ENCODE results near the gene DHCR24.
"Not testable (repeated sequence)": the region's sequence is repeated elsewhere in the genome, so short reads cannot be mapped to it uniquely, and the experiment has no call there.

The DHCR24 gene, protein sequence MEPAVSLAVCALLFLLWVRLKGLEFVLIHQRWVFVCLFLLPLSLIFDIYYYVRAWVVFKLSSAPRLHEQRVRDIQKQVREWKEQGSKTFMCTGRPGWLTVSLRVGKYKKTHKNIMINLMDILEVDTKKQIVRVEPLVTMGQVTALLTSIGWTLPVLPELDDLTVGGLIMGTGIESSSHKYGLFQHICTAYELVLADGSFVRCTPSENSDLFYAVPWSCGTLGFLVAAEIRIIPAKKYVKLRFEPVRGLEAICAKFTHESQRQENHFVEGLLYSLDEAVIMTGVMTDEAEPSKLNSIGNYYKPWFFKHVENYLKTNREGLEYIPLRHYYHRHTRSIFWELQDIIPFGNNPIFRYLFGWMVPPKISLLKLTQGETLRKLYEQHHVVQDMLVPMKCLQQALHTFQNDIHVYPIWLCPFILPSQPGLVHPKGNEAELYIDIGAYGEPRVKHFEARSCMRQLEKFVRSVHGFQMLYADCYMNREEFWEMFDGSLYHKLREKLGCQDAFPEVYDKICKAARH
- total RNA-seq = 102 to 538 (median 282) reads per million in 17 experiments

DNA sequence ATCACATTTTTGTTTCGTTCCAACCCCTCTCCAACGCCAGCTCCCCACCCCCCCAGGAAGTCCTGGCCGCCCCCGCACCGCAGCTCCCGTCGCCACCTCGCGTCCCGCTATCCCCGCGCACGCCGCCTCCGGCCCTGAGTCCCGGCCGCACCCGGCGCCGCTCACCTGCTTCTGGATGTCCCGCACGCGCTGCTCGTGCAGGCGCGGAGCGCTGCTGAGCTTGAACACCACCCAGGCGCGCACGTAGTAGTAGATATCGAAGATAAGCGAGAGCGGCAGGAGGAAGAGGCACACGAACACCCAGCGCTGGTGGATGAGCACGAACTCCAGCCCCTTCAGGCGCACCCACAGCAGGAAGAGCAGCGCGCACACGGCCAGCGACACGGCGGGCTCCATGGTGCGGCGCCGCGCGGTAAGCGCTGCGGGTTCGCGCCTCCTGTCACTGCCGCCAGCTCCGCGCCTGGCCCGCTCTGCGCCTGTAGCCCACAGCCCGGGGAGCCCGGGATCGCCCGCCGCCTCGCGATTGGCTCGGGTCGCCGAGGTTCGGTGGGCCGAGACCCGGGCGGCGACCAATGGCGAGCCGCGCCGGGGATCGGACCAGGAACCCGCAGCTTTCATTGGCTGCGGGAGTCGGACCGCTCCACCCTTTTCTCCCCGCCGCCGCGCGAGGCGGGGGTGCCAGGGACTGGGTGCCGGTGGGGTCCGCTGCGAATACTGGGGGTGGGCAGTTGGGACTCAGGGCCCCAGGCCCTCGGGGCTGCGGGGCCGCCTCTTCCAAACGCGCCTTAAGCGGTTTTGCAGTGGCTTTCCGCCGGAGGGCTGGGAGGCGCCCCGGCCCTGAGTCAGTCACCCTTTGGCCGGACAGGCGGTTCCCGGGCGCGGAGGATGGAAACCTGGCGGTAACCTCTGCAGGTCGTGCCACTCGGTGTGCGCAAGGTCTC is at the start of gene DHCR24:
Gene DHCR24, minus strand, starts transcription at position 472 of the 941 bp plus-strand sequence. Its CDS starts 76 bp downstream, at position 396.
- peak; percentile 88 to 96 (median 93) for DNase-seq

DNA sequence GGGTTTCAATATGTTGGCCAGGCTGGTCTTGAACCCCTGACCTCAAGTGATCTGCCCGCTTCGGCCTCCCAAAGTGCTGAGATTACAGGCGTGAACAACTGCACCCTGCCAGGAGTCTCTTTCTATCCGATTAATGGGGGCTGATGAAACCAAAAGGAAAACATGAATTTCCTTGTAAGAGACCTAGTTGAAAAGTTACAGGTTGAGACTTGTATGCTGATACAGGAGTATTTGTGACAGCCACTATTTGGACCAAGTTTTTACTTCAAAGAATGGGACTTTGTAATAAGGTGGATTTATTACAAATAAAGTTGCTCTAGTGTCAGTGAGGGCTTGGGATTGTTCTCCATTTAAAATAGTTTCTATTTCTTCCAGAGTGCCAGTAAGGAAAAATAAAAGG is 49.8 kb upstream of the DHCR24 start:
- no peak for DNase-seq

DNA sequence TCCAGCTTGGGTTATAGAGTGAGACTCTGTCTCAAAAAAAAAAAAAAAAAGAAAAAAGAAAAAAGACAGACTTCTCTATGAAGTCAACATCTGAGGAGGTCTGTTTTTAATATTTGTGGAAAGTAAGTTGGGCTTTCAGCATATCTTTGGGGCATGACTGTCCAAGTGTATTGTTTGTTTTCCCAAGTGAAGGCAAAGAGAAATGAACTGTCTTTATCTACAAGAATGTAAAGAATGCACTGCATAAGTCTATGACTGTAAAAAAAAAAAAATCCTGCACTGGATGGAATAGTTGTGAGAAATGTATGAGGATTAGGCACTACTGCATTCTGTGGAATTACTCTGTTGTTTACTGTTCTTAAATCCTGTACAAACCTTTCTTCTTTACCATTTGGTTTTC is 47.9 kb upstream of the DHCR24 start:
- no peak for DNase-seq

DNA sequence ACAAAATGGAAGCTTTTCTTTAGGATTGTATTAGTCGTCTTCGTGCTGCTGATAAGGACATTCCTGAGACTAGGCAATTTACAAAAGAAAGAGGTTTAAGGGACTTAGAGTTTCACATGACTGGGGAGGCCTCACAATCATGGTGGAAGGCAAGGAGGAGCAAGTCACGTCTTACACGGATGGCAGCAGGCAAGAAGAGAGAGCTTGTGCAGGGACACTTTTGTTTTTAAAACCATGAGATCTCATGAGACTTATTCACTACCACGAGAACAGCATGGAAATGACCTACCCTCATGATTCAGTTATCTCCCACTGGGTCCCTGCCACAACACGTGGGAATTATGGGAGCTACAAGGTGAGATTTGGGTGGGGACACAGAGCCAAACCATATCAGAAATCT is 47.1 kb upstream of the DHCR24 start:
- DNase-seq = not testable (repeated sequence)

DNA sequence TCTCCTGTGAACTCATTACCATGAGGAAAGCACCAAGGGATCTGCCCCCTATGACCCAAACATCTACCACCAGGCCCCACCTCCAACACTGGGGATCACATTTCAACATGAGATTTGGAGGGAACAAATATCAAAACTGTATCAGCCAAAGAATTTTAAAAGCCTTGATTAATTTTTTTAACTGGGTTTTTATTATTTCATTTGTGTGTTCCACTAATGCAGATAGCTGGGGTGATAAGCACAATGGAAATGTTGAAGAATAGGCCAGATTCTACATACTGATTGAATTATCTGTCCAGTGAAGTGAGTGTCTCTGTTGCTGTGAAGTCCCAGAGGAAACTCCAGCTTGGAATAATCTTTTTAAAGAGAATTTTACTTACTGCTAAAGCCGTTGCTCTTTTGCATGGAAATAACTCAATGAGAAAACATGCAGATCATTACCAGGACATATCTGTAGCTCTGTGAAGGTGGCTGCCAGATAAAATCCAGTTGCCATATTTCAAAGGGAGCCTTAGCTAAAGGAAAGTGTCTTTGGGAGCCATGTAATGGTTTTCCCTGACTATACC is 44.4 kb upstream of the DHCR24 start:
- DNase-seq = no peak

DNA sequence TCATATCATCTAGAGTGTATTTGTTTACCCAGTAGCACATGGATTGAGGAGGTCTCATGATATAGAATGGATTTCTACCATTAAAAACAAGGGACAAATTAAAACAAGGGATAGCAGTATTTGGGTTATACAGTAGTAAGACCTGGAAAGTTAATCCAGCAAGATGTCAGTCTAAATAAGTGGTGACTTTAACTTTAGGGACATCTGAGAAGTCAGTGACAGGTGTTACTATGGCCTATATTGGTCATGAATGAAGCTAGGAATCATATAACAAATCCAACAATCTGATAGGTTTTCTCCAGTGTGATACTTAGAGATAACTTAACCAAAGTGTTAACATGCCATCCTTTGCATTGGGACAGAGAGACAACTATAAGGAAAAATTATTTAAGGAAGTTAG is 42.7 kb upstream of the DHCR24 start:
- DNase-seq = no peak

DNA sequence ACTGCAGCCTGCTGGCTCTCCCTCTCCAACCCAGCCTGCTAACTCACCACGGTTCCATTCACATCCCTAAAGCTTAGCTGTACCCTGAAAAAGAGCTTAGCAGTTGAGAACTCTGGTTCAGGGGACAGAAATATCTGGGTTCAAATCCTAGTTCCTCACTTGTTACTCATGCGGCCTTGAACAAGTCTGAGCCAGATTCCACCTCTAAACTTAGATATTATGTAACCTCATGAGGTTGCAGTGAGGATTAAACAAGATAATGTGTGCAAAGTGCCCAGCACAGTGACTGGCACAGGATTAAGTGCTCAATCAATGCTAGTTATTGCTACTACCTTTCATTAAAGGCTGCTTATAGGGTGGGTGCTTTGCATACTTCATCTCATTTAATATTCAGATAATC is 41.3 kb upstream of the DHCR24 start:
- DNase-seq = no peak

DNA sequence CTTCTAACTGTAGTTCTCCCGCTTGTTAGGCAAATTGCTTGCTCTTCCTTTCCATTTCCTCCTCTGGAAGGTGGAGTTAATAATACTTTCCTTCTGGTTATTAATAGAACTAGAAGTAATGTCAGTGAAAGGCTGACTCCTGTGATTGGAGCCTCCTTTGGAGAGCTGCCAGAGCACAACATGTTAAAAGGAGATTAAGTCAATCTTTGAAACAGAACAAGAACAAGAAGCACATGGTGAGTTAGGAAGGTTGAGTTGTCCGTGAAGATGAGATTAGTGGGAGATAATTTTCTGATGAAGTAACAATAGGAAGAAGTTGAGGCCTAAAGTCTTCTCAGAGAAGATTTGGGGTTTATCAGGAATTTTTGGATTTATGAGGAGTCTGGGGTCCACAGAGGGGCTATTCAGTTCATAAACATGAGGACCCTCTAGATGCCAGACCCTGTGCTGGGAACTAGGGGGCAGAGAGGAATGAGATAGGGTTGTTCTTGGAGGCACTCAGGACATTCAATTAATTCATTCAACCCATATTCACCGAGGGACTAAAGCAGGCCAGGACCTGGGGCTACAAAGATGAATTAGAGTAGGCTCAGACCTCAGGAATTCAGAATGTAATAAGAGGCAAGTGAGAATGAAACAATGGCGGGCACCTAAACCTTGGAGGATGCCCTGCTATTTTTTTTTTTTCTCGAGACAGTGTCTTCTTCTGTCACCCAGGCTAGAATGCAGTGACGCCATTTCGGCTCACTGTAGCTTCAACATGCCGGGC is 40.7 kb upstream of the DHCR24 start:
- no peak for DNase-seq

DNA sequence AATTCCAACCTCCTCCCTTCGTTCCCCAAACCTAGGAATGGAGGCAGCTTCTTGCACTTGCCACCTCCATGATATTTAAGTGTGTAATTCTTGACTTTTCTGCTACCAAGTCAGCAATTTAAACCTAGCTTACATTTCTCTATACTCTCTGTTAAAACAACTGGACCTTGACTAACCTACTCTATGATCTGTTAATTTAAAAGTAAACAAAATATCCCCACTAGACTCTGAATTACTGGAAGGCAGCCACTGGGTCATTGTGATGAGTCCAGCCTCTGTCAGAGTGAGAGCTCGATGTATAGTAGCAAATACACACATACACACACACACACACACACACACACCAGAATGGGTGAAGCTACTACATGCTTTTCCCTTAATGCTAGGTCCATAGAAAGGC is 40.0 kb upstream of the DHCR24 start:
- DNase-seq = no peak

DNA sequence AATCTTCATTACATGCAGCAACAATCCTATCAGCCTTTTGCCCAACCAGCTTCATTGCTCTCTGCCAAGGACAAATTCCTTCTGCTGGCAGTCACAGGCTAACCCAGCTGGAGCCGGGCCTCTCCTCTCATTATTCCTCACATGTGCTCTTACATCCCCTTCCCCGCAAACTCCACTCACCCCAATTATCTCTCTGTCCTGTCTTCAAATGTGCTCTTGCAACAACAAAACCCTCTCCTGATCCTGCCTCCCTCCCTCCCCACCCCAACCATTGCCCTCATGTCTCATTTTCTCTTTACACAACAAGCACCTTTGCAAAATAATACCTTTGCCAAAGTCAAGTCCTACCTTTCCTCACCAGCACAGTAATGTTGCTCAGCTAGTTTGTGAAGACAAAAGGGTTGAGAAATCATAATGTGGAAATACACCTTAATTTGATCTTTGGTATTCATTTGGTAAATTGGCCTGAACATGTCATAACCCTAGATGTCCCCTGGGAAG is 36.0 kb upstream of the DHCR24 start:
- no peak for DNase-seq

DNA sequence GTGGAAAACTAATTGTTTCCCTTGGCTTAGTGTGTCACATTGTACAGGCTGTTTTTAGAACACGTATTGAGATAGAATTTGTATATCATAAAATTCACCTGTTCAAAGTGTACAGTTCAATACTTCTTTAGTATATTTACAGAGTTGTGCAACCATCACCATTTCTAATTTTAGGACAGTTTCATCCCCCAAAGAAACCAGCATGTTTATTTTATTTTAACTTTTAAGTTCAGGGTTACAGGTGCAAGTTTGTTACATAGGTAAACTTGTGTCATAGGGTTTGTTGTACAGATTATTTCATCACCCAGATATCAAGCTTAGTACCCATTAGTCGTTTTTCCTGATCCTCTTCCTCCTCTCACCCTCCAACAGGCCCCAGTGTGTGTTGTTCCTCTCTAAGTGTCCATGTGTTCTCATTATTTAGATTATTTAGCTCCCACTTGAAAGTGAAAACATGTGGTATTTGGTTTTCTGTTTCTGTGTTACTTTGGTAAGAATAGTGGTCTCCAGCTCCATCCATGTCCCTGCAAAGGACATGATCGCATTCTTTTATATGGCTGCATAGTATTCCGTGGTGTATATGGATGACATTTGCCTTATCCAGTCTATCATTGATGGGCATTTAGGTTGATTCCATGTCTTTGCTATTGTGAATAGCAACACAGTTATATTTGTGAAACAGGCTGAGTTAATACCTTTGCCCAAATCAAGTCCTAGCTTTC is 35.2 kb upstream of the DHCR24 start:
- DNase-seq = no peak

DNA sequence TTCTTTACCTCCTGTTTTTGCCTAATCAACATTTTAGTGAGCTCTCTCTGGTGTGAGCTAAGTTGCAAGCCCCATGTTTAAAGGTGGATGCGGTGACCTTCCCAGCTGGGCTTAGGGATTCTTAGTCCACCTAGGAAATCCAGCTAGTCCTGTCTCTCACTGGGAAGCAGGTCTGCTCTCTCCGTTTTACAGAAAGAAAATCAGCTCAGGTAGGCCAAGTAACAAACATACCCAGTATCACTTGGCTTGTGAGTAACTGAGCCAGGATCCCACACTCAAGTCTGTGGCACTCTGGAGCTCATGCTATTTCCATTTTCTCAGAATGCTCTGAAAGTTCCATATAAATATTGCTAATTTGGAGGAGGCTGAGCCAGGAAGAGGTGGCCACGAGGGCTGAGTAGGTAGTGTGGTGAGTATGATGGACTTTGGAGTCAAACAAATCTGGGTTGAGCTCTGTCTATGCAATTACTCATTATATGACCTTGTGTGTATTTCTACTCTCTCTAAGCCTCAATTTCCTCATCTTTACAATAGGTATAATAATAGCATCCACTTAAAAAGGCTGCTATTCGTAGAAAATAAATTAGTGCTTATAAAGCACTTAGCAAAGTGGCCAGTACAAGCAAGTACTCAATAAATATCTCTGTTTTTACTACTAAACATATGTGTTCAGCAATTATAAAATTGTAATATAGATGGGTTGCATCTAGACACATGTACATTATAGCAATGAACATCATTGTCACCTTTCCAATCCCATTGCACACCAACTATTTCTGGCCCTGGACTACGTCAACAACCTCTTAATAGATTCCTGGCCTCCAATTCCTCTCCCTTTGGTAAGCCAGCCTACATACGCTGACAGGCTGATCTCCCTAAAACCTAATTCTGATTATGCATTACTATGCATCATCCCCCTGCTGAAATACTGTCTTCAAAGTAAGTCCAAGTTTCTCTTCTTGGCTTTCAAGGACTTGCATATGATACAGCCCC is 32.7 kb upstream of the DHCR24 start:
- no peak for DNase-seq

DNA sequence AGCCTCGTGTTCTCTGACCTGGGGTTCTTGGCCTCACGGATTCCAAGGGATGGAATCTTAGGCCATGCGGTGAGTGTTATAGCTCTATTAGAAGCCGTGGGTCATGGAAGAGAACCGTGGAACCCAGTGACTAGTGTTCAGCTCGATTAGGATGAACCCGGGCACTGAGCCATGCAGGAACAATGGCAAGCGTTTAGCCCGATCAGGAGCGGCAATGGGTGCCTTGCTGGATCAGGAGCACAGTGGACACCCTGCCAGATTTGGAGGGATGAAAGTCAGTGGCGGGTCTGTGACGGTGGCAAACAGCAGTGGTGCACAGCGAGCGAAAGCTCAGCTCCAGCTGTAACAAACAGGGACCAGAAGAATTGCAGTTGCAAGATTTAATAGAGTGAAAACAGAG is 24.1 kb upstream of the DHCR24 start:
- DNase-seq = not testable (repeated sequence)

DNA sequence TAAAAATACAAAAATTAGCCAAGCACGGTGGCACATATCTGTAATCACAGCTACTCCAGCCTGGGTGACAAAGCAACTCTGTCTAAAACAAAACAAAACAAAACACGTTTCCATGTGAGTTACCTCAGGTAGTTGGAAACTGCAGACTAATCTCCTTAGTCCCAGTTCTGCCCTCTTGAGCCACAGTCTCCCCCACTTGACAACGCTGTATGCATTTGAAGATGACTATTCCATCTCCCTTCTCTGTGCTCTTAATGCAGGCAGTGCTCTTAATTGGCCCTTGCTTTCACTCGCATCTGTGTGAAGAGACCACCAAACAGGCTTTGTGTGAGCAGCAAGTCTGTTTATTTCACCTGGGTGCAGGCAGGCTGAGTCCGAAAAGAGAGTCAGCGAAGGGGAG is 19.6 kb upstream of the DHCR24 start:
- no peak for DNase-seq

DNA sequence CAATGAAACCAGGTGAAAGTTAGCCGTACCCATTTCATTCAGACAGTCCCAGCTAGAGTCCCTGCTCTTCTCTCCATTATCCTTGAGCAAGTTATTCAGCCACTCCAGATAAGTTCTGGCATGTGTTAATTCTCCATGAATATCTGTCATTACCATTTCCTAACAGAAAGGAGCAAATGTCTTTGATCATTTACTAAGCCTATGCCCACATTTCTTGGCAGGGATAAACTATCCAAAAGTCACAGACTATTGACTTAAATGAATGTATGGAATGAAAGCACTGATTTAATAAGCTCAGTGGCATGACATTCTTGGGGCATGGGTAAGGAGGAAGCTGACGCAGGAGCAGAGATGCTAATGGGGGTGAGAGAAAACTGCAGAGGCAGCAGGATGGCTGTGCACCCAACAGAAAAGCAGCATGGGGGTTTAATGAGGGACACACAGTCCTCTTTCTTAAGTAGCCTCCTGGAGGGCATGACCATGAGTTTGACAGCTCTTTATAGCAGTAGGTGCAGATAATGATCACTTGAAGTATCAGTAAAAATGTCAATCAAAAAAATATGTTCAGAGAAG is 17.6 kb upstream of the DHCR24 start:
- DNase-seq = no peak

DNA sequence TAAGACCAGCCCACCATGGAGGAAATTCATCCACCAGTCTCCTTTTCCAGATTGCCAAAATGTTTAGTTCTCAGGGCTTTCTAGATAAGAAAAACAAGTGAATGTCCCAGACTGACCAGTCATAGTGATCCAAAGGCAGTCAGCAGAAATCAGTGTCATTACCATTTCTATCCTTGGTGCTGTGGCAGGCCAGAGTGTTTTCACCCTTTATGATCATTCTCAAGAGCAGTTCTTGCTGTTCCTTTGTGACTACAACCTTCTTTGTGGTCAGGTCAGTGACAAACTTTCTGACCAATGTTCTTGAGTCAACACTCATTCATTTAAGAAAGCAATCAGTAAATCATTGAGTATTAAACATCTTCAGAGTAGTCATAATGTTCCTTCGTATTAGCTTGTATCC is 7.3 kb upstream of the DHCR24 start:
- no peak for DNase-seq

DNA sequence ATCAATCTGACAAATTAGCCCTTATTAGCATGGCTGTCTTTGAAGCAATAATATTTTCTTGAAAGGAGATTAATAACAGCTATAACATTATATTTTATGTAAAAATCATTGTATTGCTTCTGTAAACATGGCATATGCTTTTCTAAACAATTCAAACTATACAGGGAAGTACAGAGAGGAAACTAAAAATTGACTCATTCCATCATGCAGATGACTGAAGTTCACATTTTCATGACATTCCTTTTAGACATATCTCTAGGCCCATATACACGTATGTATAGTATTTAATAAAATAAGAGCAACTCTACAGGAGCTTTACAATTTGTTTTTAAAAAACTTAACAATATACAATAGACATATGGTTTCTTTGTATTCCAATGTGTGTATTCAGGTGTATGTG is 5.6 kb upstream of the DHCR24 start:
- peak in 2 of 4 experiments; percentile 36 to 45 for DNase-seq

DNA sequence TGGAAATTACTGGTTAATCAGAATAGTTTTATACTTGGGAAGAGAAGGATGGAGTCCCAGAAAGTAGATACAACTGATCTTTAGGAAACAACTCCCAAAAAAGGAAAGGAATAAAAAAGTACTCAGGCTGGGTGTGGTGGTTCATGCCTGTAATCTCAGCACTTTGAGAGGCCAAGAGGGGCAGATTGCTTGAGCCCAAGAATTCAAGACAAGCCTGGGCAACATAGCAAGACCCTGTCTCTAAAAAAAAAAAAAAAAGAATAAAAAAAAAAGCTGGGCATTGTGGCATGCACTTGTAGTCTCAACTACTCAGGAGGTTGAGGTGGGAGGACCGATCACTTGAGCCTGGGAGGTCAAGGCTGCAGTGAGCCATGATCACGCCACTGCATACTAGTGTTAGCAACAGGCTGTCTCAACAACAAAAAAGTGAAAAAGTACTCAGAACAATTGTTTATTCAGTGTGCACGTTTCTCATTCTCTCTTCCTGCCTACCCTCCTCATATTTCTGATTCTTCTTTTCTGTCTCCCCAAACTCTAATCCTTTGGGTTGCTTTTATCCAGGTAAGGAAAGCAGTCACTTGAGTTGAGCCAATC is 2.2 kb upstream of the DHCR24 start:
- DNase-seq = no peak

DNA sequence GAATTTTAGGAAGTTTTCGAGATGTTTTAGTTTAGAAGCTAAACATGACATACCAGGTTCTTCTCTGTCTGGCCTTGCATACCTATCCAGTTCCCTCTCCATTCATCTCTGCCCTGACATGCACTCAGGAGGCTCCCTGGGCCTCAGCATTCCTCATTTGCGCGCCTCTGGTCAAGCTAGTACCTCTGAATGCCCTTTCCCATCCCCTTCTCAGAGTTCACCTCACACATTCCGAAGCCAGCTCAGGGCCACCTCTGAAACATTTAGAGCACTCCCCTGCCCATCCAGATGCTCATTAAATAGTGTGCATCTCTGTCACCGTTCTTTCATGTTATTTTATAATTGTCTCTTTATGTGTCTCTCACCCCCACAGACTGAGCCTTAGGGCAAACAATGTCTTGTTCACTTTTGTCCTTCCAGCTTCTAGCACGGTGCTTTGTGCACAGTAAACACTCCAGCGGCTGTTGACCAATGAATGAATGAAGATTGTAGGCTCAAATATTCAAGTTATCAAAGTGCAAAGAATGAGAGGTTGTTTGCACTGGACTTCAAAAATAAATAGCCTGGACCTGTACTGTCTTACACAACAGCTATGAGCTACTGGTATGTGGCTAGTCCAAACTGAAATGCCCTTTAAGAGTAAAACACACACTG is 1.2 kb upstream of the DHCR24 start:
- no peak for DNase-seq

All from suppressor macrophage (primary cell).